Measurements from ENCODE around the gene RGS6. TPM values are rescaled to one million over a fixed set of nuclear protein-coding genes. Genes with fewer than 3 reads are reported as not detected.

The RGS6 gene
- total RNA-seq, 1 experiment from 2014 or later: not detected

GRCh38 chr14:72523424-72524294 is 591.4 kb downstream of the RGS6 start:
- peak; percentile 40 for DNase-seq (ENCODE audit: low read depth)

- DNase-seq (ENCODE audit: low read depth): peak; percentile 19
Observed at GRCh38 chr14:72524295-72524629, 592.0 kb downstream of the RGS6 start.

DNA sequence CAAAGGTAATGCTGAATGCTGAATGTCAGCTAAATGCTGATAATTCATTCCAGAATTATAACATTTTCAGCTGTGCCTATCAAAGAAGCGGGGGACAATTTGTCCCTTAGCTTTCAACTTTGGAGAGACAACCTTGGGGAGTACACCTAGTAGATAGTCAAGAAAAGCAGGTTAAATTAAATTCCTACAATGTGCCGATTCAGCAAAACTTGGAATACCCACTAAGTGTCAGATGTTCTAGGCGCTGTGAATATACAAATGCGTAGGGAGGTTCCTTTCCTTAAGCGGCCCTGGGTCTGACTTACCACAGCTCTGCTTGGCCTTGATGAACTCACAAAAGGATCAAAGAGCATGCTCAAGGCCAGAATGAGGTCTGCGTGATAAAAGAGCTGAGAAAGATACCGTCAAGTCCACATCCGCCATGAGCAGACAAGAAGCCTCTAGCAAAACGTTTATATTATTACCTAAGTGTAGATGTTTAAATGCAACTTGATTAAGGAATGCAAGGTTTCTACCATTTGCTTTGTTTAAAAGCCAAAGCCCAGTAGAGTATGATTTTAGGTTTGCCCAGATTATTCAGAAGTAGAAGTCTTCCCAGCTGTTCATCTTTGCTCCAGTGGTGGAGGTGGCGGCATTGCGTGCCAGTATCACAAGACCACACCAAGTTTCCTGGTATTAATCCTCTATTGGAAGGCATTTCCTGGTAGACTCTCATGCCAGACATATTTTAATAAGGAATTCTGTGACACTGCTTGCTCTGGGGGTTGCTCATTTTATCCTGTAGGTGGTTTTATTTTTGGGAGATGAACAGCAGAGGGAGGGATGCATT is 593.1 kb downstream of the RGS6 start:
- no peak for DNase-seq (ENCODE audit: low read depth)

DNA sequence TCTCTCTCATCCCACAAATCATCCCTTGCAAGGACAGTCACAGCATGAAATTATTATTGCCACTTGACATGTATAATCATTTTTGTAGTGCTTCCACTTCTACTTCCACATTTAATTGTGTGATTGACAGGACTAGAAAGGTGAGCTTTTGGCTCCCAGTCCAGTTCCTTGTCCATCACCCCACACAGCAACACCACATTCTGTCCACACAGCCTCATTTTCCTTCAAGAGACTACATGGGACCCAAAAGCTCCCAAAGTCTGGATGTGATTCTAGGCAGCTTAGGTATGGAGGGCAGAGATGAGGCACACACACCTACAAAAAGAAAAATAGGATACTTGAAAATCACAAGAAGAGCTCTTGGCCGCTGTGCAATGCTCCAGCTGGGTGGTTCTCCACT is 595.4 kb downstream of the RGS6 start:
- DNase-seq (ENCODE audit: low read depth): no peak

DNA sequence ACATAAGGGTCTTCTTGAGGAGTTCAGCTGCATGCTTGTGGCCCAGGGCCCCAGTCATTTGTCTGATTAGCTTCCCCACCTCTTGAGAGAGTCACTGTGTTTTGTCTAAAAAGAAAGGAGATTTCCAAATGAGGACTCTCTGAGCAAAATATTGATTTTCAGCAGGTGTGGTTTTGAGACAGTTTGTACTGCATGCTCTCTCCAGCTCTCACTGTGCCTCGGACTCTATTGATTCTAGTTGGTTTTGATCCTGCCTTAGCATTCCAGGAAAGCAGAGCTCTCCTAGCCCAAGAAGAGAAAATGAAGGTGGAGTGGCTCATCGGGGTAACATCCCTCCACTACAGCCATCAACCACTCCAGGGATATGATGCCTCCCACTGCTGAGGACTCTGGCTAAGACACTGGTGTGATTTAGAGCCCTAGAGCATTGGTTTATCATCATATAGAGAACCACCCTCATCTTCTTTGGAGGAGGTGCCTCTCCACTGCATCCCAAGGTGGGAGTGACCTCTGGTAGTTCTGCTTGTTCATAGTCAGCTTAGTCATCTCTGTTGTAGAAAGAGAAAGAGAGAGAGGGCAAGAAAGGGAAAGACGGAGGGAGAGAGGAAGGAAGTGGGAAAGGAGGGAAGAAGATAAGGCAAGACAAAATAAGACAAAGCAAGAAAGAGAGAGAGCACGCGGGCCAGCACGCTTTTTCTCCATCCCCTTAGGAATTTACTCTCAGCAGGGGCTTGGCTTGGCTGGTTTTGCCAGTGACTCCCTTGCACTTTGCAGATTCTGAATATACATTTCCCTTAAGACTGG is 596.0 kb downstream of the RGS6 start:
- peak; percentile 65 for DNase-seq (ENCODE audit: low read depth)

- DNase-seq (ENCODE audit: low read depth): no peak
Observed at GRCh38 chr14:72528863-72529175, 596.6 kb downstream of the RGS6 start.

DNA sequence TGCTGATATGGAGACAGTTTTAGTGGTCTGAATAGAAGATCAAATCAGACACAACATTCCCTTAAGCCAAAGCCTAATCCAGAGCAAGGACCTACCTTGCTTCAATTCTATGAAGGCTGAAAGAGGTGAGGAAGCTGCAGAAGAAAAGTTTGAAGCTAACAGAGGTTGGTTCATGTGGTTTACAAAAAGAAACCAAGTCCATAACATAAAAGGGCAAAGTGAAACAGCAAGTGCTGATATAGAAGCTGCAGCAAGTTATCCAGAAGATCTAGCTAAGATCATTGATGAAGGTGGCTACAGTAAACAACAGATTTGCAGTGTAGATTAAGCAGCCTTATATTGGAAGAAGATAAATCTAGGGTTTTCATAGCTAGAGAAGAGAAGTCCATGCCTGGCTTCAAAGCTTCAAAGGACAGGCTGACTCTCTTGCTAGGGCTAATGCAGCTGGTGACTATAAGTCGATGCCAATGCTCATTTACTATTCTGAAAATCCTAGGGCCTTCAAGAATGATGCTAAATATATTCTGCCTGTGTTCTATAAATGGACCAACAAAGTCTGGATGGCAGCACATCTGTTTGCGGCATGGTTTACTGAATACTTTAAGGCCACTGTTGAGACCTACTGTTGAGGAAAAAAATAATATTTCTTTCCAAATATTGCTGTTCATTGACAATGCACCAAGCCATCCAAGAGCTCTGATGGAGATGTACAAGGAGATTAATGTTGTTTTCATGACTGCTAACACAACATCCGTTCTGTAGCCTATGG is 600.6 kb downstream of the RGS6 start:
- no peak for DNase-seq (ENCODE audit: low read depth)

- DNase-seq (ENCODE audit: low read depth): no peak
Observed at GRCh38 chr14:72535485-72535884, 603.3 kb downstream of the RGS6 start.

DNA sequence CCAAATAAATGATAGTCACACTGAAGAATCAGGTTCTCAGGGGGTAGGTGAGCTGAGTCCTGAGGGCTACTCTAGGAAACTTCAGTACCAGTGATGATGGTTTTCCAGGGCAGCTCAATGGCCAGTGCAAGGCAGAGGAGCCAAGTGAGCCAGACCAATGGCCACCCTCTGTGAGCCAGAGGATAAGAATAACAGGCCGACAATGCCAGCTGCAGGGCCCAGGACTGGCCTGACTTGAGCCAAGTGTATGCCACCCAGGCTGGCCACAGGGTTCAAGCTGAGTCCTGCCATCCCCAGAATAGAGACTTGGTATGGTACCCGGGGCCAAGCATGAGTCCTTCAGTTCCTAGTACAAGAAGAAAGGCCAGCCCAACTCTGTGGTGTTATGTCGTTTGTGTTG is 606.2 kb downstream of the RGS6 start:
- DNase-seq (ENCODE audit: low read depth): no peak

DNA sequence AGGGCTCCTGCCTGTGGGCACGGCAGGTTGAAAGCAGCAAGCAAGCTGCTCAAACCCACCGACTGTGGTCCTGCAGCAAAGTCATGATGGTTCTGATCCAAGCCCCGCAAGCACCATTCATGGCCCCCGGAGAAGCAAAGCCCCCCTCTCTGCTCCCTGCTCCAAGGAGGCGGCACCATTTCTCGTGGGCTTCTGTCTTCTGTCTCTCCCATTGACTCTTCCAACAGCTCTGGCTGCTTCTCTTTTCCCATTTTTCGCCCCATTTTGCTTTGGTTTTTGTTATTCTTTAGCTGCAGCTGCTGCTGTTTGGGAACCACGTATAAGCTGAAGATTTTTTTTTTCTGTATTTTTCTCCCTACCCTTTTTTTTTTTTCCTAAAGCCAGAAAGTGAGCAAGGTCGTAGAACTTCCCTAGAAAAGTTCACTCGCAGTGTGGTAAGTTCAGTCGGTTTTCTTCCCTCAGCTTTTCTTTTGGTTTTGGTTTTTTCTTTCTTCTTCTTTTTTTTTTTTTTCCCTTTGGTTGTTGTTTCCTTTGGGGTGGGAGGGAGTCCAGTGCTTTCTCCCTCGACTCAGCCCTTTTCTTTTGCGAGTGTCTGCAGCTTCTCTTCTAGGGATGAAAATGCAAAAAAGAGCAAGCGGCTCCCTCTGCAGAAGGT is 607.6 kb downstream of the RGS6 start:
- no peak for DNase-seq (ENCODE audit: low read depth)

- DNase-seq (ENCODE audit: low read depth): no peak
Observed at GRCh38 chr14:72540836-72541235, 608.6 kb downstream of the RGS6 start.

GRCh38 chr14:72541546-72541945 is 609.3 kb downstream of the RGS6 start:
- DNase-seq (ENCODE audit: low read depth): no peak

DNA sequence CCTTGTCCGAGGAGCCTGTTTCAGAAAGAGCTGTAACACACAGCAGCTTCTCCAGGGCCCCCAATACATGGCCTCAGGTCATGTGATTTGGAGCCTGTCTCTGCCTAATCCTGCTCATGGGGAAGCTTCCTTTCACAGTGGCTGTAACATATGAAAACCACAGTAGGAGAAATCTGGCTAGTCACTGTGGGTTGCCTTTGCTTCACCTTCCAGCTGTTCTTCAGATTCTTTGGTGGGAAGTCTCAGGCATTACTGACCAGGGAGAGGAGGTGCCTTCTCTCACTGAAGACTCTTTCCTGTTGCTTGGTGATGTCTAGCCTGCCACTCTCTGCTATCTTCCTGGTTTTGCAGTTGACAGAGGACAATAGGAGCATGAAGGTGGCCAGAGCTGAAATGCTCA is 611.1 kb downstream of the RGS6 start:
- no peak for DNase-seq (ENCODE audit: low read depth)

GRCh38 chr14:72544615-72545387 is 612.6 kb downstream of the RGS6 start:
- DNase-seq (ENCODE audit: low read depth): peak; percentile 61

GRCh38 chr14:72545411-72546311 is 613.4 kb downstream of the RGS6 start:
- DNase-seq (ENCODE audit: low read depth): peak; percentile 70

GRCh38 chr14:72546344-72547016 is 614.3 kb downstream of the RGS6 start:
- no peak for DNase-seq (ENCODE audit: low read depth)

DNA sequence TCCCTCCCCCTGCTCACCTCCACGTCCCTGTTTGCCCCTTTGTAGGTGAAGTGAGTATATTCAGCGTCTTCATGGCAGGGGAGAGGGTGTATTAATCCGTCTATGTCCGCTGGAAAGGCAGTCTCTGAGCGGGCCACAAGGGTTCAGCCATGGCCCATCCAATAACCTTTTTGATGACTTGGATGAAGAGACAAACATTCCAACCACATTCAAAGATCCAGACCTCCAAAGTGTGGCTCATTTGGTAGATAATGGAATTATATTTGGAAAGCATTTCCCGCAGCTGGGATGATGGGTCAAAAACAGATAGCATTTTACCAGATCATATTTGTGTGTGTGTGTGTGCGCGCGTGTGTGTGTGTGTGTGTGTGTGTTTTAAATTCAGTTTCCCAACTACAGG is 615.8 kb downstream of the RGS6 start:
- DNase-seq (ENCODE audit: low read depth): no peak

- peak; percentile 72 for DNase-seq (ENCODE audit: low read depth)
Observed at GRCh38 chr14:72549026-72549425, 616.8 kb downstream of the RGS6 start.

DNA sequence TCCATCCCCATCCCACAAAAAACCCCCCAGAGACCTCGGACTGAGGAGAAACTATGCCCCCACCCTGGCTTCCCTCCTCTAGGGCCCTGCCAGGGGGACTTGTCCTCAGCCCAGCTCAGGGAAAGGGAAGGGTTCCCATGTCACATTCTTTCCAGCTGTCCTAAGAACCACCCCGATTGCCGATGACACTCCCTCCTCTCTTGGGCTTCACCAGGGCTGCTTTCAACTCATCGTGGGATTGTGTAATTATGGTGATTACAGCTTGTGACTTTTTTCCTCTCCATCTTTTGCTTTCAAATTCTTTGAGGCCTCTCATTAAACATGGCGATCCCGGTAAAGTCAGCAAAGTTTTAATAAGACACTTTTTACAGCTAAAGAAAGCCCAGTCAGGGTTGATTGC is 617.6 kb downstream of the RGS6 start:
- DNase-seq (ENCODE audit: low read depth): no peak
